ENCODE results near the gene ZNF276.
"Not testable (repeated sequence)": the region's sequence is repeated elsewhere in the genome, so short reads cannot be mapped to it uniquely, and the experiment has no call there.

Gene ZNF276

GRCh38 chr16:89736554-89736953, 15.2 kb downstream of the ZNF276 start:
- no peak for DNase-seq (ENCODE audit: low spot score)

DNA sequence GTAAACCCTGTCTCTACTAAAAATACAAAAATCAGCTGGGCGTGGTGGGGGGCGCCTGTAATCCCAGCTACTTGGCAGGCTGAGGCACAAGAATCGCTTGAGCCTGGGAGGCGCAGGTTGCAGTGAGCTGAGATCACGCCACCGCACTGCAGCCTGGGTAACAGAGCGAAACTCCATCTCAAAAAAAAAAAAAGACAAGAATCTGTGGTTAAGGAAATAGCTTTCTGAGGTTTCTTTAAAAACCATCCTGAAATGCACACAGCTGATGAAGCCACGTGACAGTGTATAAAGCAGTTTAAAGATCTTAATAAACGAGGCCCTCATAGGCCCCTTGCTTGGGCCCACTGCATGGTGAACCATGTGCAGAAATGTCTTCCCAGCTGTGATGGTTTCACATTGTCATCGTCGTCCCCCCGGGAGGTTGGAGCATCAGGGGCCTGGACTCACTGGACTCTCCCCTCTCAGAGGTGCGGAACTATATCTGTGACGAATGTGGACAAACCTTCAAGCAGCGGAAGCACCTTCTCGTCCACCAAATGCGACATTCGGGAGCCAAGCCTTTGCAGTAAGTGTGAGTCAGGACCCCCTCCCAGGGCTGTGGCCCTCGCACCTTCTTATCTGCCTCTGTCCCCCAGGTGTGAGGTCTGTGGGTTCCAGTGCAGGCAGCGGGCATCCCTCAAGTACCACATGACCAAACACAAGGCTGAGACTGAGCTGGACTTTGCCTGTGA, 16.2 kb downstream of the ZNF276 start:
- no peak for DNase-seq (ENCODE audit: low spot score)

DNA sequence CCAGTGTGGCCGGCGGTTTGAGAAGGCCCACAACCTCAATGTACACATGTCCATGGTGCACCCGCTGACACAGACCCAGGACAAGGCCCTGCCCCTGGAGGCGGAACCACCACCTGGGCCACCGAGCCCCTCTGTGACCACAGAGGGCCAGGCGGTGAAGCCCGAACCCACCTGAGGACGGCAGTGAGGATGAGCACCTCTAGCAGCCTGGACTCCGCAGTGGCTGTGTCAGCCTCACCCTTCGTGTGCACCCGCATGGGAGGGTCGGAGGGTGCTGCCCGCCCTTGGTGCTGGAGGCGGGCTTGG, 16.7 kb downstream of the ZNF276 start:
- no peak for DNase-seq (ENCODE audit: low spot score)

DNA sequence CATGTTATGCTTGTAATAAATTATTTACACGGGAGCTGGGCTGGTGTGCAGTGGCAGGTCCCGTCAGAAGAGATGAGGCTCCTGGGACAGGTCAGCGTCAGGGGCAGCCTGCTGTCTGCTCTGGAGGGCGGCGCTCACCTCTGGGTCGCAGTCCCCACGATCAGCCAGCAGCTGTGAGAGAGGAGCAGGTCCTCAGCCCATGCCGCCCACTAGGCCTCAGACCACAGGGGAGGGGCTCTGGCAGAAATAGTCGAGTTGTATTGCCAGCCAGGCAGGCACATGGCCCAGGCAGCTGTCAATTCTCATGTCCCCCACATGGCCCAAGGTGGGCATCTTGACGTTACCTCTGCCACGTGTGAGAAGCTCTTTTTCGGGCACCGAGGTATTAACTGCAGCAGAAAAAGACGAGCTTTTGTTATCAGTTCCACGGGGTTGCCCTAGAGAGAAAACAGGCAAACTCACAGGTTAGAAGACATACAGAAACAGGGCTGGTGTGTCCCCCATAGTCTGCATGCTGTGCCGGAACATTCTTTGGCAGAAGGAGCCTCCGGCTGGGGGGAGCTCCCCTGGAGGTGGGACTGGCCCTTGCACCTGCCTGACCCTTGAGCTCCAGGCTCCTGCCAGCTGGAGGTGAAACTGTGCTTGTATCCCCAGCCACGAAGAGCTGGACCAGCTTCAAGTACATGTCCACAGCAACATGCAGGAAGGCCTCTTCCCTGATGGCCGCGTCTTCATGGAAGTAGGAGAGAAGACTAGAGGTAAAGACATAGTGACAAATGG, 17.4 kb downstream of the ZNF276 start:
- no peak for DNase-seq (ENCODE audit: low spot score)

- no peak for DNase-seq (ENCODE audit: low spot score)
Observed at GRCh38 chr16:89739383-89739782, 18.0 kb downstream of the ZNF276 start.

- no peak for DNase-seq (ENCODE audit: low spot score)
Observed at GRCh38 chr16:89741342-89742014, 20.1 kb downstream of the ZNF276 start.

DNA sequence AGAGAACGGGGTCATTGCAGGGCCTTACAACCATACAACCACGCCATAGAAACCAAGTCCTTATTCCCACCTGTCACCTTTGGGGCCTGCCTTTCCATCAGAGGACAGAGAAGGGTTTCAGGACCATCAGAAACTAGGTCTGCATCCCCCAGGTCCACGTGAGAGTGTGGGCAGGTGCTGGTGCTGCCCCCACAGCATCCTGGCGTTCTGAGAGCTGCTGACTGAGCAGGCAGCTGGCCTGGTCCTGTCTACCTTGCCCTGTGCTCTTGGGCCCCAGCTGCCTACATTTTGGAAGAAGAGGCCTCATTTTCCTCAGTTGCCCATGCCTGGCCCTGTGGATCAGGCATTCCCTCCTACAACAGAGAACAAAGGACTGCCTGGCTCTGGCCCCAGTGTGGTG, 21.6 kb downstream of the ZNF276 start:
- DNase-seq (ENCODE audit: low spot score), result no peak

- DNase-seq (ENCODE audit: low spot score), result no peak
Observed at GRCh38 chr16:89744813-89745212, 23.5 kb downstream of the ZNF276 start.

- DNase-seq (ENCODE audit: low spot score), result no peak
Observed at GRCh38 chr16:89746043-89746442, 24.7 kb downstream of the ZNF276 start.

GRCh38 chr16:89748076-89748475, 26.7 kb downstream of the ZNF276 start:
- no peak for DNase-seq (ENCODE audit: low spot score)

DNA sequence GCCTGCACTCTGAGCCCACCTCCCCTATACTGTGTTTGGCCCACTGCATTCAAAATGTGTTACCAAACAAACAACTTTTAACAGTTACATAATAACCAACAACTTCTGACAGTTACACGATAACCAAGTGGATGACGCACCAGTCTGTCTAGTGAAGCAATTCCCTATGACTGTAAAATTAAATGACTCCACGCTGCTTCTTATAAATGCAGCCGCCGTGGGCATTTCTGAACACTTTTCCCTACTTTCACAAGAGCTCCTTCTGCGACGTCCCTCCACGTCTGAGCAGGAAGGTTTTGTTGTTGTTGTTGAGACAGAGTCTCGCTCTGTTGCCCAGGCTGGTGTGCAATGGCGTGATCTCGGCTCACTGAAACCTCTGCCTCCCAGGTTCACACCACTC, 27.6 kb downstream of the ZNF276 start:
- no peak for DNase-seq (ENCODE audit: low spot score)

GRCh38 chr16:89749637-89750036, 28.3 kb downstream of the ZNF276 start:
- DNase-seq (ENCODE audit: low spot score), result no peak

- DNase-seq (ENCODE audit: low spot score), result no peak
Observed at GRCh38 chr16:89759746-89760340, 38.5 kb downstream of the ZNF276 start.

- DNase-seq (ENCODE audit: low spot score), result no peak
Observed at GRCh38 chr16:89761304-89761922, 40.1 kb downstream of the ZNF276 start.

DNA sequence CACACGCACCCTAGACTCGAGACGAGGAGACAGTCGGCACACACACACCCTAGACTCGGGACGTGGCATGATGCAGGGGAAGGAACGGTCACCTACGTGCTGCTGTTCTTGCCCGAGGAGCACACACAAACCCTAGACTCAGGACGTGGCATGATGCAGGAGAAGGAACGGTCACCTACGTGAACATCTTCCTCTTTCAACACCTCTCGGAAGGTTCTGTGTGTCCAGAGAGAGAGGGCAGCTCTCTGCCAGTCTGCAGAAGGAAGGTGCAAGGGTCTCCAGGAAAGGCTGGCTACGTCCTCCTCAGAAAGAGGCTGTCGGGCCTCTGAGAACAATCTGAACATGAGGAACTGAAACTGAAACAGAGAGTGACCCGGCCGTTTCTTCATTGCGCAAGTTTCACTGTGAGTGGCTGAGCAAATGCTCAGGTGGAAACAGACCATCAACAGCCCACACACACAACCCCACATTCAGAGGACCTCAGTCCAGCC, 43.4 kb downstream of the ZNF276 start:
- peak; percentile 73 for DNase-seq (ENCODE audit: low spot score)

- DNase-seq (ENCODE audit: low spot score), result no peak
Observed at GRCh38 chr16:89765292-89765830, 44.0 kb downstream of the ZNF276 start.

DNA sequence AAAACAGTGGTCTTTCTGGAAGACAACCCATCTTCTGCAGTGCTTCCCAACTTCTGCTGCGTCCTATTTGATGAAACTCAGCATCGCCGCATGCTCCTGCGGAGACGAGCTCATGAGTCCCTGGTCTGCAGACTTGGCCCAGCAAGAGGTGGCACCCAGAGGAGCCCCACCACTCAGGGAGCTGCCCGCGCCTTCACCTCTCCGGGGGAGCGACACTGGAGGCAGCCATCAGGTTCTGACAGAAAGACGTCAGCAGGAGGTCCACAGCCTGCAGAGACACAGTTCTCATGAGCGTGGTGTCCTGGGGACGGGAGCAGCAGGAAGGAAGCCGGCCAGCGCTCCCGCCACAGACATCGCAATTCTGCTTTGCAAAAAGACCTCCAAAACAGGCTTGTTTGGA, 49.0 kb downstream of the ZNF276 start:
- no peak for DNase-seq (ENCODE audit: low spot score)

- no peak for DNase-seq (ENCODE audit: low spot score)
Observed at GRCh38 chr16:89775223-89775622, 53.9 kb downstream of the ZNF276 start.

- not testable (repeated sequence) for DNase-seq (ENCODE audit: low spot score)
Observed at GRCh38 chr16:89778211-89778610, 56.9 kb downstream of the ZNF276 start.

DNA sequence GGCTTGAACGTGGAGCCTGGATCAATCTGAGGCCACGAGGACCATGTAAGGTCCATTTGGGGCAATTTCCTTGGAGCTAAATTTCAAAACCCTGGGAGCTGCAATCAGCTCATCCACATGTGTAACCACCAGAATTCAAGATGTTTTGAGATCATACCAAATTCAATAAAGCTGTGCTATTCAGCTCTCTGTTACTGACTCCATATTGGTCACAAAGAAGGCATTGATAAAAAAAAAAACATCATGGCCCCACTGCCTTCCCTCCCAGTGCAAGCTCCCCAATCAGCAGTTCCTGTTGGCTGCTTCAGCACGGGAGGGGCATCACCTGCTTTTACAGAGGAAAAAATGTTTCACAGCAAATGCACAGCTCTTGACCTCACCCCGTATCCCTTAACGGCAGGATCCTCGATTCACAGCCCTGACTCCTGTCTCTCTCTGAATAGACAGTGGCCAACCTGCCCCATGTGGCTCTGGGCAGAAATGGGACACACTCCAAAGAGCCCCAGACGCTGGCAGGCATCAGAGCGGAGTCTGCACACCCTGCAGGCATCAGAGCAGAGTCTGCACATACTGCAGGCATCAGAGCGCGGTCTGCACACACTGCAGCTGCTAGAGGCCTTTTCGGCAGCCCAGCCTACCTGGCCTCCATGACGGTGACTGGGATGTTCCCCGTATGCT, 58.0 kb downstream of the ZNF276 start:
- DNase-seq (ENCODE audit: low spot score), result no peak

DNA sequence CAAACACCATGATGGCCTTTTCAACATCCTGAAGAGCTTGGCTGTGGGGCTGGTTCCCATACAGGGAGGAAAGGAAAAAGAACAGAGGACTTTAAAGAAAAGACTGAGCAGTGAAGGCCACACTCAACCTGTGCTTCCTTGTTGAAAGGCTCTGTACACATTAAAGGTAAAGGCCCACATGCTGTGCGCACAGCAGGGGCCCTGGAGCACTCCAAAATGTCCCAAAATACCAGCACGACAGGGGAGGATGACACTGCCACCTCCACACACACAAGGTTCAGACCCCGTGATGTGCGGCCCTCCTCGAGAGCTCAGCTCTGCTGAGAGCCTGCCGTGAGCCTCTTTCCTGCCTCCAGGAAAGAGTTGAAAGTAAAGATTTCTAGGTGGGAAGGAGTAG, 58.6 kb downstream of the ZNF276 start:
- no peak for DNase-seq (ENCODE audit: low spot score)
